ENCODE results near the gene PRSS33.

DNA sequence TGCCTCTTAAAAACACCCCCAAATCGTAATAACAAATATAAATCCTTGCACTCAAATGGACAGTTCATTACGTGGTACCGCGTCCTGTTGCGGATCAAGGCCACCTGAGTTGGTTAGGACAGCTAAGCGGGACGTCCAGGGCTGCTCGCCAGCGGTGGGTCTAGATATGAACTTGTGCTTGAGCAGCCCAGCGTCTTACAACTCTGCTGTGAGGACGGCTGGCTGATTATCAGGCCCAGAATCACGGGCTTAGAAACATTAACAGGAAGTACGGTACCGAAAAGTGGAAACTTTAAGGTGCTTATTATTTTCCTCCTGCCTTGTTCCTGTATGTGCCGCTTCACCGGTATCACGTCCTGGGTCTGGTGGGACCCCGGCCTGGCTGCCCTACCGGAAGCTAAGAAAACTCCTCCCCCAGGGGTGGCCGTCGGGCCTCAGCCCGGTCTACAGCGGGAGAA is 35.8 kb downstream of the PRSS33 start:
- TF ChIP-seq, protein P1, sequence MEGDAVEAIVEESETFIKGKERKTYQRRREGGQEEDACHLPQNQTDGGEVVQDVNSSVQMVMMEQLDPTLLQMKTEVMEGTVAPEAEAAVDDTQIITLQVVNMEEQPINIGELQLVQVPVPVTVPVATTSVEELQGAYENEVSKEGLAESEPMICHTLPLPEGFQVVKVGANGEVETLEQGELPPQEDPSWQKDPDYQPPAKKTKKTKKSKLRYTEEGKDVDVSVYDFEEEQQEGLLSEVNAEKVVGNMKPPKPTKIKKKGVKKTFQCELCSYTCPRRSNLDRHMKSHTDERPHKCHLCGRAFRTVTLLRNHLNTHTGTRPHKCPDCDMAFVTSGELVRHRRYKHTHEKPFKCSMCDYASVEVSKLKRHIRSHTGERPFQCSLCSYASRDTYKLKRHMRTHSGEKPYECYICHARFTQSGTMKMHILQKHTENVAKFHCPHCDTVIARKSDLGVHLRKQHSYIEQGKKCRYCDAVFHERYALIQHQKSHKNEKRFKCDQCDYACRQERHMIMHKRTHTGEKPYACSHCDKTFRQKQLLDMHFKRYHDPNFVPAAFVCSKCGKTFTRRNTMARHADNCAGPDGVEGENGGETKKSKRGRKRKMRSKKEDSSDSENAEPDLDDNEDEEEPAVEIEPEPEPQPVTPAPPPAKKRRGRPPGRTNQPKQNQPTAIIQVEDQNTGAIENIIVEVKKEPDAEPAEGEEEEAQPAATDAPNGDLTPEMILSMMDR (conservative IDR thresholded peaks at IDR 0.05; ENCODE audit: low read length) = no peak
- no peak for TF ChIP-seq EZH2phosphoT487 (IDR thresholded peaks at IDR 0.05; ENCODE audit: borderline replicate concordance)

All from Loucy (cell line).